ENCODE measurements around the gene CYFIP1. TPM values are rescaled to one million over a fixed set of nuclear protein-coding genes. Genes with fewer than 3 reads are reported as not detected.

The CYFIP1 gene
- total RNA-seq, 2 experiments from 2014 or later: 31.1 to 32.8 TPM

DNA sequence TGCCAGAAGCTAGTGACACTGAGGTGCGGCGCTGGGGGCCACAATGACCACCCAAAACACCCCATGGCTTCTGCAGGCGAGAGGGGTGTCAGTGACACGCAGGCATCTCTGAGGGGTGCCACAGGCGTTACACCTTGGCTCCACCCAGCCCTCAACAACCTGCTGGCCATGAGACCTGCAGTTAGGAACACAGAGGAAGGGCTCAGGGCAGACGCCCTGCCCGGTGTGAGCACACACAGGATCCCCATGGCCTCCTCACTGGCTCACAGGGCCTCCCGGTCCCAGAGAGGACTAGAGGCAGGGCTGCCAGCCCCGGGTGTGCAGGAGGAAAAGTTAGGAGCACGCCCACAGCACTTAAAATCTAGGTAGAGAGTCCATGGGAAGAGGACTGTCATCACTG is 35.1 kb downstream of the CYFIP1 start:
- ChIA-PET CTCF (no interaction called here), POLR2A (no interaction called here)
- DNase-seq: no peak
- Mint-ChIP-seq H3K9me3 (ENCODE audit: low read depth) (no peaks in the 10 kb centered on the region), H3K36me3 (ENCODE audit: low read depth) (peaks cover 2% of the 10 kb centered on the region), H3K27ac (no peak overlapping the region), H3K4me1 (peaks cover 12% of the 10 kb centered on the region), H3K27me3 (peaks cover 14% of the 10 kb centered on the region), H3K4me3 (no peak overlapping the region)
- no peak for ATAC-seq
- intact Hi-C loops (cut with DNase I, micrococcal nuclease): no loop called here

- CTCF ChIA-PET: no interaction called here
- Mint-ChIP-seq H3K27me3 (peaks cover 14% of the 10 kb centered on the region), H3K9me3 (ENCODE audit: low read depth) (no peaks in the 10 kb centered on the region), H3K4me1 (peaks cover 12% of the 10 kb centered on the region), H3K27ac (no peak overlapping the region), H3K4me3 (no peak overlapping the region), H3K36me3 (ENCODE audit: low read depth) (peaks cover 2% of the 10 kb centered on the region)
- POLR2A ChIA-PET: no interaction called here
- ATAC-seq (no peak), DNase-seq (no peak)
- intact Hi-C loops (cut with DNase I, micrococcal nuclease): no loop called here
Measured at GRCh38 chr15:22944651-22945050, 35.5 kb downstream of the CYFIP1 start.

DNA sequence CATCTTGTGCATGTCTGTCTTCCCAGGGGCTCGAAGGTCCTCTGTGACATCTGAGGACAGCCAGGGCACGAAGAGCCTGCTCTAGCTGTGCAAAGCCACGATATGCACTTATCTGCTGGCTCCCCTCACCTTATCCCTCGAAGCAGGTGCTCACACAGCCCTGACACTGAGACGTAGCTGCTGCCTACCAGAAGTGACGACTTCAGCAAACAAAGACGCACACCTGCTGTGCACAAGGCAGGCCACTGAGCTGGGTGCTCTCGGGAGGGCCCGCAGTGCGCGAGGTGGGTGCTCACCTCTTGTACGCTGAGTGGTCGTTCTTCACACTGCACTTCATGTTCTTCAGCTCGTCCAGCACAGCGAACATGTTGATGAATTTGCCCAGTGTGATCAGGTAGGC is 37.3 kb downstream of the CYFIP1 start:
- ATAC-seq: no peak
- Mint-ChIP-seq H3K4me1 (no peaks in the 10 kb centered on the region), H3K27ac (no peak overlapping the region), H3K4me3 (no peak overlapping the region), H3K27me3 (peaks cover 2% of the 10 kb centered on the region), H3K36me3 (ENCODE audit: low read depth) (peaks cover 2% of the 10 kb centered on the region), H3K9me3 (ENCODE audit: low read depth) (no peaks in the 10 kb centered on the region)
- DNase-seq: no peak
- POLR2A ChIA-PET: no interaction called here
- CTCF ChIA-PET: no interaction called here
- intact Hi-C loops (cut with DNase I, micrococcal nuclease): no loop called here

- no peak overlapping the region for H3K4me3 Mint-ChIP-seq
- intact Hi-C loops (cut with DNase I, micrococcal nuclease): no loop called here
- H3K36me3 Mint-ChIP-seq (ENCODE audit: low read depth): peaks cover 2% of the 10 kb centered on the region
- ChIA-PET POLR2A (no interaction called here), CTCF (no interaction called here)
- DNase-seq: no peak
- no peaks in the 10 kb centered on the region for H3K4me1 Mint-ChIP-seq
- no peak overlapping the region for H3K27ac Mint-ChIP-seq
- ATAC-seq: no peak
- no peaks in the 10 kb centered on the region for H3K27me3 Mint-ChIP-seq
- H3K9me3 Mint-ChIP-seq (ENCODE audit: low read depth): no peaks in the 10 kb centered on the region
Measured at GRCh38 chr15:22942306-22942855, 37.8 kb downstream of the CYFIP1 start.

DNA sequence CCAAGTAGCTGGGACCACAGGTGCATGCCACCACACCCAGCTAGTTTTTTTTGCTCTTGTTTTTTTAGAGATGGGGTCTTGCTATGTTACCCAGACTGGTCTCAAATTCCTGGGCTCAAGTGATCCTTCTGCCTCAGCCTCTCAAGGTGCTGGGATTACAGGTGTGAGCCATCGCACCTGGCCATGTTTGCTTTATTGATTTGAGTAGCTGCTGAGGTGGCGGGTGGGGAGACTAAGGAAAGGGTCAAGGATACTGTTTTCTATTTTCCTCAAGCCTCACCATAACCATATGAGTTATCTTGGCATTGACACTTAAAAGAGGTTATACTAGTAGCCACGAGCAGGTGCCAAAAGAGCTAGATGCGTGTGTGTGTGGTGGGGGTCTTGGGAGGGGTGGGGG is 39.0 kb downstream of the CYFIP1 start:
- no peak overlapping the region for H3K27ac Mint-ChIP-seq
- H3K27me3 Mint-ChIP-seq: no peaks in the 10 kb centered on the region
- peaks cover 2% of the 10 kb centered on the region for H3K36me3 Mint-ChIP-seq (ENCODE audit: low read depth)
- no peak for ATAC-seq
- H3K4me3 Mint-ChIP-seq: no peak overlapping the region
- ChIA-PET CTCF (no interaction called here), POLR2A (no interaction called here)
- intact Hi-C loops (cut with DNase I, micrococcal nuclease): no loop called here
- H3K4me1 Mint-ChIP-seq: no peaks in the 10 kb centered on the region
- H3K9me3 Mint-ChIP-seq (ENCODE audit: low read depth): no peaks in the 10 kb centered on the region
- no peak for DNase-seq

DNA sequence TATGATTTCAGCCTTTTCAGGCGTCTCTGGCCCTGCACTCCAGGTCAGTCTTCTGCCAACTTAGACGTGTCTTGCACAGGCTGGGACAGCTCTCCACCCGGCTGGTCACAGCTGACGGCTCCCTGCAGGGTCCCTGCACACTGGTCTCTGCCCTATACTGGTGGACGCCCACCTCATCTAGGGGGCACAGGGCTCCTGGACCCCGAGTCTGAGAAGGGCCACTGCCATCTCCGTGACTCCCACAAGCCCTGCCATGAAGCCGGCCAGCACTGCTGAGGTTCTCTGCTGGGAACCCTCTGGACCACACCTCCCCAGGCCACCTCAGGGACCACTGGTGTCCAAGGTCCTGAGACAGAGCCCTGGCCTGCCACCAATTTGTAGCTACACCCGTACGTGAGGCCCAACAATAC is 40.5 kb downstream of the CYFIP1 start:
- ChIA-PET POLR2A (no interaction called here), CTCF (no interaction called here)
- no peak overlapping the region for H3K4me3 Mint-ChIP-seq
- ATAC-seq (no peak), DNase-seq (no peak)
- H3K27me3 Mint-ChIP-seq: no peaks in the 10 kb centered on the region
- intact Hi-C loops (cut with DNase I, micrococcal nuclease): no loop called here
- peaks cover 2% of the 10 kb centered on the region for H3K36me3 Mint-ChIP-seq (ENCODE audit: low read depth)
- H3K27ac Mint-ChIP-seq: no peak overlapping the region
- H3K4me1 Mint-ChIP-seq: no peaks in the 10 kb centered on the region
- H3K9me3 Mint-ChIP-seq (ENCODE audit: low read depth): no peaks in the 10 kb centered on the region

- CTCF ChIA-PET: no interaction called here
Measured at GRCh38 chr15:22939051-22939450, 41.1 kb downstream of the CYFIP1 start.

DNA sequence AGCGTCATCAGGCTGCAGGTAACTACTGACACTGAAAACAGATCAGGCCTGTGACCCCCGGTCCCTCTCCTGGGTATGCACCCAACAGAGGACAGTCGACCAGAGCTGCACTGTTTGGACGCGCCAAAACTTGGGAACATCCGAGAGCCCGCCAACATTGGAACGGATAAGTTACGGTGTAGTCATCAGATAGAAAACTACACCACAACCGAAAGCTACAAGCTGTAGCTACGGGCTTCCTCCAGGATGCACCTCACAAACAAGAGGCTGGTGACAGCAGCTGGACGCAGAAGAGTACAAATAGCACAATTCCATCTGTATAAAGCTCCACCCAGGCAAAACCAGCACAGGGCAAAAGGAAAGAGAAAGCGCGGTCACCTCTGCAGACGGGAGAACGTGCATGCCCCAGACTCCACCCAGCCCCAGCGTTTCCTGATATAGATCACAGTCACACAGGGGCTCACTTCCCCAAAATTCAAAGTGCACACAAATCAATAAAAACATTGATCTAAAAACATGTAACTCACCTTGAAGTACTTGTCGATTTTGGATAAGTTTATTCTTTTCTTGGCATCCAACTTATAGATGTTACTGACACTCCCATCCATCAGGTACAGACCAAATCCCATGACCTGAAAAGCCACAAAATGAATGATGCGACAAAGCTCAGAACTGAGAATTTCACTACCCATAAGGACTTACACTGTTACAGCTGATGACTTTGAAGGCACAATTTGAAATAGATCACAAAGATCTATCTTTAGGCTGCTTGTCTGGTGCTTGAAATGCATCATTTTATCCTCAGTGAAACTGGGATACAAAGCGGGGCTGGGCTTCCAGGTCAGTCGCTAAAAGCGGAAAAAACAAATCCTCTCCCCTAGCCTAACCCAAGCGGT is 43.3 kb downstream of the CYFIP1 start:
- ChIA-PET CTCF (no interaction called here), POLR2A (no interaction called here)
- Mint-ChIP-seq H3K4me3 (no peak overlapping the region), H3K4me1 (no peaks in the 10 kb centered on the region), H3K9me3 (ENCODE audit: low read depth) (no peaks in the 10 kb centered on the region), H3K36me3 (ENCODE audit: low read depth) (no peaks in the 10 kb centered on the region), H3K27ac (no peak overlapping the region), H3K27me3 (no peaks in the 10 kb centered on the region)
- DNase-seq (no peak), ATAC-seq (no peak)
- intact Hi-C loops (cut with DNase I, micrococcal nuclease): no loop called here

More at GRCh38 chr15:22939051-22939450, 41.1 kb downstream of the CYFIP1 start:
- ATAC-seq: no peak
- Mint-ChIP-seq H3K27ac (no peak overlapping the region), H3K36me3 (ENCODE audit: low read depth) (peaks cover 2% of the 10 kb centered on the region), H3K4me1 (no peaks in the 10 kb centered on the region), H3K9me3 (ENCODE audit: low read depth) (no peaks in the 10 kb centered on the region), H3K27me3 (no peaks in the 10 kb centered on the region), H3K4me3 (no peak overlapping the region)
- no peak for DNase-seq
- intact Hi-C loops (cut with DNase I, micrococcal nuclease): no loop called here
- POLR2A ChIA-PET: no interaction called here

DNA sequence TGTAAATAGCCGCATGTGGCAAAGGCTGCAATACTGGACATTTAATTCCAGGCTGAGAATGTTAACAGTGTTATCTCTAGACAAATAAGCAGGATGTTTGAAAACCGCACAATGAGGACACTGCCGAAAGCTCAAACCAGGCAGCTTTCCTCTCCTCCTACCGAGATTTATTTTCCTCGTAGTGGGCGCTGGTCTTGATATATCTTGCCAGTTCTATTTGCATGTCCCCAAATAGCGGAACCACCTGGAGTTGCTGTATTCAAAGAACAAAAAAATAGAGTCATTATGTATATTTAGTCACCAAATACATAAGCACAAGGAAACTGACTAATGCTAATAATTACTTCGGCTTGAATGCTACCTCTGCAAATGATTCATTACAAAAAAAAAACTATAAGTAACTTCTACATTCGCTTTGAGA is 46.5 kb downstream of the CYFIP1 start:
- Mint-ChIP-seq H3K4me3 (no peak overlapping the region), H3K9me3 (ENCODE audit: low read depth) (no peaks in the 10 kb centered on the region), H3K27ac (no peak overlapping the region), H3K27me3 (no peaks in the 10 kb centered on the region), H3K36me3 (ENCODE audit: low read depth) (no peaks in the 10 kb centered on the region), H3K4me1 (no peaks in the 10 kb centered on the region)
- DNase-seq: no peak
- ATAC-seq: no peak
- intact Hi-C loops (cut with DNase I, micrococcal nuclease): no loop called here
- POLR2A ChIA-PET: no interaction called here
- CTCF ChIA-PET: no interaction called here

GRCh38 chr15:22931784-22932536 is 48.2 kb downstream of the CYFIP1 start:
- ATAC-seq (no peak), DNase-seq (no peak)
- intact Hi-C loops (cut with DNase I, micrococcal nuclease): no loop called here
- POLR2A ChIA-PET: no interaction called here
- no peaks in the 10 kb centered on the region for H3K4me1 Mint-ChIP-seq
- CTCF ChIA-PET: interaction anchor here (0.8 kb wide), 1 partner anchor 166 kb away, joined by 3 read pairs; no protein-coding TSS in a partner anchor
- H3K4me3 Mint-ChIP-seq: no peak overlapping the region
- H3K9me3 Mint-ChIP-seq (ENCODE audit: low read depth): no peaks in the 10 kb centered on the region
- no peak overlapping the region for H3K27ac Mint-ChIP-seq
- H3K27me3 Mint-ChIP-seq: no peaks in the 10 kb centered on the region
- no peaks in the 10 kb centered on the region for H3K36me3 Mint-ChIP-seq (ENCODE audit: low read depth)

- Mint-ChIP-seq H3K9me3 (ENCODE audit: low read depth) (no peaks in the 10 kb centered on the region), H3K36me3 (ENCODE audit: low read depth) (no peaks in the 10 kb centered on the region), H3K4me3 (no peak overlapping the region), H3K4me1 (no peaks in the 10 kb centered on the region), H3K27ac (no peak overlapping the region), H3K27me3 (no peaks in the 10 kb centered on the region)
- ChIA-PET POLR2A (no interaction called here), CTCF (interaction anchor here (0.8 kb wide), 1 partner anchor 165 kb away, joined by 3 read pairs; no protein-coding TSS in a partner anchor)
- intact Hi-C loops (cut with DNase I, micrococcal nuclease): no loop called here
- DNase-seq: no peak
- ATAC-seq: no peak
Measured at GRCh38 chr15:22930782-22931484, 49.2 kb downstream of the CYFIP1 start.

Data from activated CD4-positive, alpha-beta T cell treated with anti-CD3 and anti-CD28 coated beads for 36 hours (primary cell).